Panc1 (cell line): ENCODE measurements around the gene HBG2. TPM values are rescaled to one million over a fixed set of nuclear protein-coding genes. Genes with fewer than 3 reads are reported as not detected.

ENCODE experiments used
- ATAC-seq: fragments of 200-7000 bp; cut with Tn5 transposase; 2 replicates; pipeline ENCODE4 v1.9.1; 2020; ENCODE audit warnings: mild to moderate bottlenecking, moderate library complexity
- BruUV-seq: library from RNA; stranded (reverse); fragments of 400-500 nt; replicated peaks from 2 replicates; lab custom pipeline; 2021; lab: Mats Ljungman, UMichigan
- CTCF ChIA-PET: fragments of 300-600 bp; sonication (Branson Sonifier 250); formaldehyde crosslinking; loops from one replicate; lab custom pipeline; 2022; ENCODE audit warnings: antibody characterized with exemption; lab: Charles Lee
- POLR2A ChIA-PET: fragments of 300-600 bp; sonication (Branson Sonifier 250); formaldehyde crosslinking; loops from one replicate; lab custom pipeline; 2022; ENCODE audit warnings: antibody characterized with exemption; lab: Charles Lee
- DNase-seq: peaks from one replicate; pipeline ENCODE4 v3.0.0-alpha.2; 2010; ENCODE audit warnings: low read depth, low spot score
- H3K27ac ChIP-seq: 2 replicates; pipeline ENCODE4 v1.5.1; 2011; ENCODE audit warnings: mild to moderate bottlenecking, low read length, inconsistent platforms
- H3K27me3 ChIP-seq: fragments of 200-500 bp; sonication (Bioruptor generic); 2 replicates; pipeline ENCODE4 v1.6.0; 2014; ENCODE audit warnings: low read length, inconsistent platforms; ENCODE audit not compliant: control insufficient read depth, insufficient read depth
- H3K36me3 ChIP-seq: fragments of 200-500 bp; sonication (Bioruptor generic); 2 replicates; pipeline ENCODE4 v1.5.1; 2014; ENCODE audit warnings: inconsistent platforms, mild to moderate bottlenecking, low read length, moderate library complexity; ENCODE audit not compliant: control insufficient read depth, insufficient read depth
- H3K4me1 ChIP-seq: 2 replicates; pipeline ENCODE4 v1.5.1; 2011; ENCODE audit warnings: inconsistent platforms, mild to moderate bottlenecking, low read length, moderate library complexity; ENCODE audit not compliant: control insufficient read depth, insufficient read depth
- H3K4me3 ChIP-seq, 2 experiments: 2 replicates each; pipeline ENCODE4 v1.5.1; 2011 to 2012; ENCODE audit warnings: low read depth in 2 of 2, low read length in 2 of 2, mild to moderate bottlenecking in 2 of 2, inconsistent platforms in 1 of 2, moderate library complexity in 1 of 2
- H3K9me3 ChIP-seq: fragments of 200-500 bp; sonication (Bioruptor generic); 2 replicates; pipeline ENCODE4 v1.5.1; 2014; ENCODE audit warnings: low read depth, mild to moderate bottlenecking, inconsistent platforms, low read length, moderate library complexity; ENCODE audit not compliant: control insufficient read depth, insufficient read depth
- POLR2AphosphoS5 ChIP-seq: IDR thresholded peaks from 2 replicates; pipeline ENCODE4 v1.6.1; 2012; ENCODE audit warnings: mild to moderate bottlenecking, low read depth, low read length, moderate library complexity
- SIN3A ChIP-seq: IDR thresholded peaks from 2 replicates; pipeline ENCODE4 v1.6.1; 2012; ENCODE audit warnings: low read depth, mild to moderate bottlenecking, low read length, moderate library complexity, borderline replicate concordance; ENCODE audit not compliant: insufficient read depth
- TCF7L2 ChIP-seq: IDR thresholded peaks from 2 replicates; pipeline ENCODE4 v1.6.1; 2011; ENCODE audit warnings: mild to moderate bottlenecking, low read depth, low read length, inconsistent platforms
- in situ Hi-C: cut with HindIII; loops from 2 replicates; pipeline ENCODE4 v1.10.0; 2016; ENCODE audit warnings: low sequenced_read_pairs, low pct_unique_long_range_greater_than_20kb
- intact Hi-C: fragments of 100-400 bp; cut with micrococcal nuclease; formaldehyde crosslinking; loops from one replicate; pipeline ENCODE4 v1.10.0; 2022; ENCODE audit not compliant: unreplicated experiment
- total RNA-seq: library from RNA; stranded (reverse); gene quantifications from one replicate; pipeline ENCODE4 v1.2.1, GENCODE V29; 2021; ENCODE audit not compliant: unreplicated experiment
- TF ChIP-seq, protein P1 (sequence below): fragments of 450-650 bp; IDR thresholded peaks from 2 replicates; pipeline ENCODE4 v1.5.1; 2017; ENCODE audit warnings: mild to moderate bottlenecking
- TF ChIP-seq, protein P2 (sequence below), 2 experiments: IDR thresholded peaks; 2 replicates each; pipeline ENCODE4 v1.6.1; 2011 to 2012; ENCODE audit warnings: low read depth in 2 of 2, control low read depth in 1 of 2, low read length in 1 of 2, mild to moderate bottlenecking in 1 of 2, moderate library complexity in 1 of 2; ENCODE audit not compliant: insufficient read depth in 1 of 2

HBG2 gene
- total RNA-seq, 1 experiment from 2014 or later, result 6.5 TPM

GRCh38 chr11:5203366-5203765 is 51.2 kb downstream of the HBG2 start:
- BruUV-seq, result no TSS peak
- no peak for DNase-seq
- ATAC-seq, result no peak
- Histone ChIP-seq H3K36me3 (no peaks in the 10 kb centered on the region), H3K9me3 (no peaks in the 10 kb centered on the region), H3K27ac (no peak overlapping the region), H3K4me3 (no peak overlapping the region), H3K27me3 (peaks cover 13% of the 10 kb centered on the region), H3K4me1 (no peaks in the 10 kb centered on the region)
- TF ChIP-seq POLR2AphosphoS5 (no peak), SIN3A (no peak), TCF7L2 (no peak)
- TF ChIP-seq, protein P1, sequence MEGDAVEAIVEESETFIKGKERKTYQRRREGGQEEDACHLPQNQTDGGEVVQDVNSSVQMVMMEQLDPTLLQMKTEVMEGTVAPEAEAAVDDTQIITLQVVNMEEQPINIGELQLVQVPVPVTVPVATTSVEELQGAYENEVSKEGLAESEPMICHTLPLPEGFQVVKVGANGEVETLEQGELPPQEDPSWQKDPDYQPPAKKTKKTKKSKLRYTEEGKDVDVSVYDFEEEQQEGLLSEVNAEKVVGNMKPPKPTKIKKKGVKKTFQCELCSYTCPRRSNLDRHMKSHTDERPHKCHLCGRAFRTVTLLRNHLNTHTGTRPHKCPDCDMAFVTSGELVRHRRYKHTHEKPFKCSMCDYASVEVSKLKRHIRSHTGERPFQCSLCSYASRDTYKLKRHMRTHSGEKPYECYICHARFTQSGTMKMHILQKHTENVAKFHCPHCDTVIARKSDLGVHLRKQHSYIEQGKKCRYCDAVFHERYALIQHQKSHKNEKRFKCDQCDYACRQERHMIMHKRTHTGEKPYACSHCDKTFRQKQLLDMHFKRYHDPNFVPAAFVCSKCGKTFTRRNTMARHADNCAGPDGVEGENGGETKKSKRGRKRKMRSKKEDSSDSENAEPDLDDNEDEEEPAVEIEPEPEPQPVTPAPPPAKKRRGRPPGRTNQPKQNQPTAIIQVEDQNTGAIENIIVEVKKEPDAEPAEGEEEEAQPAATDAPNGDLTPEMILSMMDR, result no peak
- TF ChIP-seq, protein P2, sequence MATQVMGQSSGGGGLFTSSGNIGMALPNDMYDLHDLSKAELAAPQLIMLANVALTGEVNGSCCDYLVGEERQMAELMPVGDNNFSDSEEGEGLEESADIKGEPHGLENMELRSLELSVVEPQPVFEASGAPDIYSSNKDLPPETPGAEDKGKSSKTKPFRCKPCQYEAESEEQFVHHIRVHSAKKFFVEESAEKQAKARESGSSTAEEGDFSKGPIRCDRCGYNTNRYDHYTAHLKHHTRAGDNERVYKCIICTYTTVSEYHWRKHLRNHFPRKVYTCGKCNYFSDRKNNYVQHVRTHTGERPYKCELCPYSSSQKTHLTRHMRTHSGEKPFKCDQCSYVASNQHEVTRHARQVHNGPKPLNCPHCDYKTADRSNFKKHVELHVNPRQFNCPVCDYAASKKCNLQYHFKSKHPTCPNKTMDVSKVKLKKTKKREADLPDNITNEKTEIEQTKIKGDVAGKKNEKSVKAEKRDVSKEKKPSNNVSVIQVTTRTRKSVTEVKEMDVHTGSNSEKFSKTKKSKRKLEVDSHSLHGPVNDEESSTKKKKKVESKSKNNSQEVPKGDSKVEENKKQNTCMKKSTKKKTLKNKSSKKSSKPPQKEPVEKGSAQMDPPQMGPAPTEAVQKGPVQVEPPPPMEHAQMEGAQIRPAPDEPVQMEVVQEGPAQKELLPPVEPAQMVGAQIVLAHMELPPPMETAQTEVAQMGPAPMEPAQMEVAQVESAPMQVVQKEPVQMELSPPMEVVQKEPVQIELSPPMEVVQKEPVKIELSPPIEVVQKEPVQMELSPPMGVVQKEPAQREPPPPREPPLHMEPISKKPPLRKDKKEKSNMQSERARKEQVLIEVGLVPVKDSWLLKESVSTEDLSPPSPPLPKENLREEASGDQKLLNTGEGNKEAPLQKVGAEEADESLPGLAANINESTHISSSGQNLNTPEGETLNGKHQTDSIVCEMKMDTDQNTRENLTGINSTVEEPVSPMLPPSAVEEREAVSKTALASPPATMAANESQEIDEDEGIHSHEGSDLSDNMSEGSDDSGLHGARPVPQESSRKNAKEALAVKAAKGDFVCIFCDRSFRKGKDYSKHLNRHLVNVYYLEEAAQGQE (IDR thresholded peaks at IDR 0.05; ENCODE audit: insufficient read depth in 1 of 2, low read depth in 2 of 2, low read length in 1 of 2), result no peak
- POLR2A ChIA-PET, result no interaction called here
- intact Hi-C loops (loop anchor here (5.0 to 10.0 kb wide), 3 partner anchors 579 to 1019 kb away; partner anchors contain the start of gene OR52E5), in situ Hi-C loops (no loop called here)
- CTCF ChIA-PET, result no interaction called here

Other genes with a start within 250 kb of the HBG2 start
- not detected for gene OR52J3, start 208.3 kb downstream of the HBG2 start, total RNA-seq
- gene OR52E2, start 195.2 kb downstream of the HBG2 start, total RNA-seq, result not detected
- not detected for gene OR52E1, start 185.2 kb downstream of the HBG2 start, total RNA-seq
- not detected for gene OR52A5, start 116.4 kb downstream of the HBG2 start, total RNA-seq
- gene OR52A1, start 100.0 kb downstream of the HBG2 start, total RNA-seq, result not detected
- gene OR51V1, start 54.1 kb downstream of the HBG2 start, total RNA-seq, result not detected
- gene HBB, start 27.7 kb downstream of the HBG2 start, total RNA-seq, result 0.72 TPM
- not detected for gene HBD, start 20.3 kb downstream of the HBG2 start, total RNA-seq
- gene HBG1, start 4.9 kb downstream of the HBG2 start, total RNA-seq, result 2.3 TPM
- 3.2 TPM for gene HBE1, start 15.2 kb upstream of the HBG2 start, total RNA-seq
- not detected for gene OR51B4, start 47.2 kb upstream of the HBG2 start, total RNA-seq
- not detected for gene OR51B2, start 69.5 kb upstream of the HBG2 start, total RNA-seq
- gene OR51B5, start 88.7 kb upstream of the HBG2 start, total RNA-seq, result not detected
- gene OR51B6, start 96.7 kb upstream of the HBG2 start, total RNA-seq, result not detected
- not detected for gene OR51M1, start 129.0 kb upstream of the HBG2 start, total RNA-seq
- not detected for gene OR51Q1, start 167.3 kb upstream of the HBG2 start, total RNA-seq
- gene OR51I1, start 186.7 kb upstream of the HBG2 start, total RNA-seq, result not detected
- not detected for gene OR51I2, start 194.5 kb upstream of the HBG2 start, total RNA-seq
- not detected for gene OR52D1, start 233.9 kb upstream of the HBG2 start, total RNA-seq